Right lobe of liver (tissue), 6 donors: ENCODE results near the gene CPSF3. TPM values are rescaled to one million over a fixed set of nuclear protein-coding genes. Genes with fewer than 3 reads are reported as not detected.
A peak's percentile ranks its signal among the peaks of the same experiment; 100 is the strongest.

Experiments used
- ATAC-seq, 4 donors: fragments of 200-7000 bp; cut with Tn5 transposase; one replicate each; pipeline ENCODE4 v1.9.1; 2020; ENCODE audit warnings: mild to moderate bottlenecking in 4 of 4, moderate library complexity in 4 of 4
- DNase-seq, 3 donors: peaks; one replicate each; pipeline ENCODE4 v3.0.0-alpha.2; 2020
- H3K27ac ChIP-seq, 3 donors: fragments of 200-600 bp; one replicate each; pipeline ENCODE4 v1.8.0; 2022
- H3K27me3 ChIP-seq, 2 donors: fragments of 200-600 bp; one replicate each; pipeline ENCODE4 v1.8.0; 2022
- H3K36me3 ChIP-seq, 4 donors: fragments of 200-600 bp; sonication (generic) in 1 of 4; one replicate each; pipeline versions ENCODE4 v1.5.1 to v1.8.0; 2017 to 2022; ENCODE audit warnings: control low read depth in 1 of 4
- H3K4me1 ChIP-seq, 4 donors: fragments of 200-600 bp; sonication (generic) in 1 of 4; one replicate each; pipeline versions ENCODE4 v1.5.1 to v1.8.0; 2017 to 2022; ENCODE audit warnings: control low read depth in 1 of 4
- H3K4me3 ChIP-seq, 3 donors: fragments of 200-600 bp; one replicate each; pipeline ENCODE4 v1.8.0; 2022
- H3K9me3 ChIP-seq, 4 donors: fragments of 200-600 bp; sonication (generic) in 1 of 4; one replicate each; pipeline versions ENCODE4 v1.5.1 to v1.8.0; 2017 to 2022; ENCODE audit warnings: control low read depth in 1 of 4
- CTCF ChIP-seq, 4 donors: fragments of 200-600 bp in 3 of 4; fragments of 450-650 bp in 1 of 4; IDR thresholded peaks; one replicate each; pipeline versions ENCODE4 v1.5.1 to v1.8.0; 2016 to 2022; ENCODE audit warnings: antibody characterized with exemption in 4 of 4, mild to moderate bottlenecking in 2 of 4
- POLR2A ChIP-seq: fragments of 450-650 bp; IDR thresholded peaks from one replicate; pipeline ENCODE4 v1.6.1; 2017; ENCODE audit warnings: antibody characterized with exemption, mild to moderate bottlenecking
- WGBS: methylation state at CpG from one replicate; pipeline ENCODE4 v1.1.6; 2018; ENCODE audit warnings: low coverage, low lambda C conversion rate; ENCODE audit not compliant: insufficient coverage; ENCODE audit errors: missing lambda C conversion rate; 5-methylcytosine and 5-hydroxymethylcytosine counted together
- intact Hi-C, 2 donors: fragments of 100-400 bp; cut with DNase I; formaldehyde crosslinking; loops; one replicate each; pipeline versions ENCODE4 v1.11.2 to v1.14.1; 2022
- total RNA-seq, 6 experiments: library from RNA; depleted of rRNA in 2 of 6; stranded (reverse); fragments of >200 nt in 2 of 6; fragmentation: NEBNext Ultra II Directional in 3 of 6; extraction: Animal tissue kit (Norgen Biotek cat#: 25700) in 3 of 6; gene quantifications; one replicate each; pipeline versions ENCODE4 v1.1.0 to v1.2.4, GENCODE V29; 2016 to 2023
- donor health status: DM: no; HTN: yes; CAD: no.
- donor health status: DM: no; HTN: no; CAD: no.
- donor health status: DM: no; HTN: no; CAD: no.
- donor health status: DM: no; HTN: yes; CAD: no.
- donor health status: DM: no; HTN: yes; CAD: no.

The CPSF3 gene
- total RNA-seq, 6 experiments from 2014 or later, result 10.6 to 21.2 (median 11.7) TPM

- H3K27ac ChIP-seq, result no peak overlapping the region
- H3K9me3 ChIP-seq, result no peaks in the 10 kb centered on the region
- 100% methylated on average over 2 of the region's 4 CpGs for WGBS
- H3K36me3 ChIP-seq, result no peaks in the 10 kb centered on the region
- ATAC-seq, result no peak
- no peak for TF ChIP-seq CTCF (IDR thresholded peaks at IDR 0.05)
- no peak for TF ChIP-seq POLR2A
- H3K4me3 ChIP-seq, result no peak overlapping the region
- no peak for DNase-seq
- no peaks in the 10 kb centered on the region for H3K4me1 ChIP-seq
- intact Hi-C loops, result no loop called here
- H3K27me3 ChIP-seq, result no peaks in the 10 kb centered on the region
Measured at GRCh38 chr2:9384521-9384920, 38.9 kb upstream of the CPSF3 start.

- intact Hi-C loops, result no loop called here
- no peak for ATAC-seq
Measured at GRCh38 chr2:9385841-9386240, 37.6 kb upstream of the CPSF3 start.

GRCh38 chr2:9388199-9388681 is 35.2 kb upstream of the CPSF3 start:
- H3K36me3 ChIP-seq, result no peaks in the 10 kb centered on the region
- intact Hi-C loops, result no loop called here
- H3K27ac ChIP-seq, result no peak overlapping the region

More at GRCh38 chr2:9385841-9386240, 37.6 kb upstream of the CPSF3 start:
- Histone ChIP-seq H3K27ac (no peak overlapping the region), H3K4me1 (no peaks in the 10 kb centered on the region), H3K9me3 (no peaks in the 10 kb centered on the region), H3K27me3 (no peaks in the 10 kb centered on the region), H3K36me3 (no peaks in the 10 kb centered on the region), H3K4me3 (no peak overlapping the region)
- no peak for DNase-seq
- no peak for TF ChIP-seq POLR2A
- TF ChIP-seq CTCF (IDR thresholded peaks at IDR 0.05), result no peak
- 80% methylated on average over 4 of the region's 6 CpGs for WGBS

GRCh38 chr2:9388950-9389911 is 34.2 kb upstream of the CPSF3 start:
- no peak overlapping the region for H3K4me3 ChIP-seq
- intact Hi-C loops, result no loop called here
- no peak for DNase-seq

More at GRCh38 chr2:9388199-9388681, 35.2 kb upstream of the CPSF3 start:
- ATAC-seq (no peak), DNase-seq (peak in 1 of 3 donors; percentile 3)
- H3K4me1 ChIP-seq, result no peaks in the 10 kb centered on the region
- H3K4me3 ChIP-seq, result no peak overlapping the region
- TF ChIP-seq CTCF (IDR thresholded peaks at IDR 0.05) (no peak), POLR2A (no peak)
- no peaks in the 10 kb centered on the region for H3K27me3 ChIP-seq
- H3K9me3 ChIP-seq, result no peaks in the 10 kb centered on the region
- 100% methylated on average over 1 of the region's 11 CpGs for WGBS

More at GRCh38 chr2:9388950-9389911, 34.2 kb upstream of the CPSF3 start:
- Histone ChIP-seq H3K4me1 (no peaks in the 10 kb centered on the region), H3K36me3 (no peaks in the 10 kb centered on the region), H3K27me3 (no peaks in the 10 kb centered on the region), H3K27ac (no peak overlapping the region), H3K9me3 (no peaks in the 10 kb centered on the region)
- WGBS, result 92% methylated on average over 7 of the region's 28 CpGs
- TF ChIP-seq POLR2A (no peak), CTCF (IDR thresholded peaks at IDR 0.05) (no peak)
- peak in 1 of 4 donors; percentile 17 for ATAC-seq
